Posterior vena cava (tissue), 2 donors: ENCODE results near the gene MIAT. TPM values are rescaled to one million over a fixed set of nuclear protein-coding genes. Genes with fewer than 3 reads are reported as not detected.

Experiments used
- DNase-seq: peaks from one replicate; pipeline ENCODE4 v3.0.0-alpha.2; 2020; ENCODE audit warnings: low spot score
- intact Hi-C, 2 donors: fragments of 100-400 bp; cut with DNase I; formaldehyde crosslinking; loops; one replicate each; pipeline versions ENCODE4 v1.14.1 to v1.14.2; 2022 to 2023
- total RNA-seq, 2 donors: library from RNA; stranded (reverse); fragmentation: NEBNext Ultra II Directional; extraction: Animal tissue kit (Norgen Biotek cat#: 25700); gene quantifications; one replicate each; pipeline ENCODE4 v1.2.1, GENCODE V29; 2021
- donor health status: DM: yes; HTN: yes; CAD: no.
- donor health status: DM: yes; HTN: yes; CAD: no.

The MIAT gene
- total RNA-seq, 2 donors from 2014 or later, result 1.4 to 1.6 TPM

- no peak for DNase-seq
- intact Hi-C loops, result no loop called here
These were observed 27.2 kb upstream of the MIAT start for GRCh38 chr22:26629988-26630761.

GRCh38 chr22:26631282-26631681 is 26.1 kb upstream of the MIAT start:
- DNase-seq, result no peak
- intact Hi-C loops, result no loop called here

- no peak for DNase-seq
- intact Hi-C loops, result no loop called here
These were observed 24.8 kb upstream of the MIAT start for GRCh38 chr22:26632422-26633155.

- intact Hi-C loops, result no loop called here
- DNase-seq, result no peak
These were observed 23.2 kb upstream of the MIAT start for GRCh38 chr22:26634189-26634588.

GRCh38 chr22:26635117-26635516 is 22.3 kb upstream of the MIAT start:
- no peak for DNase-seq
- intact Hi-C loops, result no loop called here

- intact Hi-C loops, result no loop called here
- DNase-seq, result no peak
These were observed 21.1 kb upstream of the MIAT start for GRCh38 chr22:26636296-26636695.

- intact Hi-C loops, result no loop called here
- DNase-seq, result no peak
These were observed 14.6 kb upstream of the MIAT start for GRCh38 chr22:26642465-26643417.

GRCh38 chr22:26643418-26644100 is 13.8 kb upstream of the MIAT start:
- DNase-seq, result no peak
- intact Hi-C loops, result no loop called here

GRCh38 chr22:26646158-26646557 is 11.2 kb upstream of the MIAT start:
- no peak for DNase-seq
- intact Hi-C loops, result no loop called here

- intact Hi-C loops, result no loop called here
- DNase-seq, result no peak
These were observed 9.3 kb upstream of the MIAT start for GRCh38 chr22:26648011-26648497.

GRCh38 chr22:26648528-26649388 is 8.6 kb upstream of the MIAT start:
- no peak for DNase-seq
- intact Hi-C loops, result no loop called here

- intact Hi-C loops, result no loop called here
- DNase-seq, result no peak
These were observed 6.5 kb upstream of the MIAT start for GRCh38 chr22:26650722-26651421.

- peak; percentile 38 for DNase-seq
- intact Hi-C loops, result no loop called here
These were observed 5.6 kb upstream of the MIAT start for GRCh38 chr22:26651815-26652214.

- no peak for DNase-seq
- intact Hi-C loops, result no loop called here
These were observed 773 bp downstream of the MIAT start for GRCh38 chr22:26658161-26658560.

GRCh38 chr22:26658671-26659478 is 1.5 kb downstream of the MIAT start:
- intact Hi-C loops, result no loop called here
- peak; percentile 83 for DNase-seq

GRCh38 chr22:26660356-26660755 is 3.0 kb downstream of the MIAT start:
- intact Hi-C loops, result no loop called here
- DNase-seq, result no peak
